T-helper 2 cell (primary cell): ENCODE data around the gene PCGF2.

Experiments used
- DNase-seq, 5 experiments: peaks; one replicate each; pipeline versions ENCODE4 v3.0.0 to v3.0.0-alpha.2; 2012 to 2022

PCGF2 gene

GRCh38 chr17:38702166-38702915 lies 45.8 kb downstream of the PCGF2 start:
- peak; percentile 66 to 92 (median 73) for DNase-seq

GRCh38 chr17:38701504-38702165 lies 46.5 kb downstream of the PCGF2 start:
- peak; percentile 18 to 78 (median 72) for DNase-seq

- no peak for DNase-seq
These were observed 49.4 kb downstream of the PCGF2 start for GRCh38 chr17:38698760-38699159.

GRCh38 chr17:38697061-38697820 lies 50.9 kb downstream of the PCGF2 start:
- DNase-seq: no peak

- no peak for DNase-seq
These were observed 54.3 kb downstream of the PCGF2 start for GRCh38 chr17:38693700-38694329.

GRCh38 chr17:38691154-38691553 lies 57.0 kb downstream of the PCGF2 start:
- no peak for DNase-seq

- no peak for DNase-seq
These were observed 57.8 kb downstream of the PCGF2 start for GRCh38 chr17:38690386-38690785.

GRCh38 chr17:38687286-38687685 lies 60.9 kb downstream of the PCGF2 start:
- DNase-seq: no peak

- DNase-seq: no peak
These were observed 62.6 kb downstream of the PCGF2 start for GRCh38 chr17:38685491-38685890.
